K562 (cell line): ENCODE data around the gene C1orf122. TPM values are rescaled to one million over a fixed set of nuclear protein-coding genes. Genes with fewer than 3 reads are reported as not detected.

Source experiments
- BHLHE40 ChIP-seq: IDR thresholded peaks from 2 replicates; pipeline ENCODE4 v1.6.1; 2011; ENCODE audit warnings: low read length, improper control_type of control experiment
- CXXC5 ChIP-seq: fragments of 250-450 bp; sonication (Bioruptor Pico); IDR thresholded peaks from 2 replicates; pipeline ENCODE4 v1.8.0; 2022; ENCODE audit warnings: inconsistent platforms, mild to moderate bottlenecking, moderate library complexity
- ELF4 ChIP-seq: fragments of 450-650 bp; formaldehyde crosslinking; IDR thresholded peaks from 2 replicates; pipeline ENCODE4 v1.4.0; 2022; ENCODE audit warnings: missing genetic modification characterization
- ERF ChIP-seq: fragments of 450-650 bp; formaldehyde crosslinking; IDR thresholded peaks from 2 replicates; pipeline ENCODE4 v1.4.0; 2020; ENCODE audit warnings: mild to moderate bottlenecking, mixed read lengths
- ETV1 ChIP-seq: fragments of 450-650 bp; conservative IDR thresholded peaks from 2 replicates; pipeline ENCODE4 v1.6.1; 2016; ENCODE audit warnings: missing genetic modification characterization, control low read depth, low read depth, missing compliant biosample characterization
- HOMEZ ChIP-seq: fragments of 250-450 bp; sonication (Bioruptor Pico); IDR thresholded peaks from 2 replicates; pipeline ENCODE4 v1.4.0; 2020; ENCODE audit warnings: mild to moderate bottlenecking, moderate library complexity
- HSF4 ChIP-seq: fragments of 250-450 bp; sonication (Bioruptor Pico); IDR thresholded peaks from 2 replicates; pipeline ENCODE4 v2.1.2; 2022; ENCODE audit warnings: mild to moderate bottlenecking, moderate library complexity, borderline replicate concordance
- JUN ChIP-seq, 2 experiments: sonication (generic) in 1 of 2; formaldehyde crosslinking in 1 of 2; IDR thresholded peaks; 2 replicates each; pipeline versions ENCODE4 v1.6.1 to v1.8.0; 2012 to 2022; ENCODE audit warnings: borderline replicate concordance in 2 of 2, mild to moderate bottlenecking in 2 of 2, improper control_type of control experiment in 1 of 2, low read depth in 1 of 2, low read length in 1 of 2, missing genetic modification reagents in 1 of 2
- KDM5B ChIP-seq: fragments of 200-600 bp; sonication (generic); IDR thresholded peaks from 2 replicates; pipeline ENCODE4 v1.6.1; 2012; ENCODE audit warnings: low read depth, mild to moderate bottlenecking, moderate library complexity, low read length, control low read depth, inconsistent platforms; ENCODE audit not compliant: insufficient replicate concordance
- PTRF ChIP-seq: fragments of 450-650 bp; IDR thresholded peaks from 2 replicates; pipeline ENCODE4 v1.6.1; 2016; ENCODE audit warnings: mild to moderate bottlenecking, missing genetic modification characterization, missing compliant biosample characterization
- SOX6 ChIP-seq: fragments of 450-650 bp; IDR thresholded peaks from 2 replicates; pipeline ENCODE4 v1.6.1; 2014; ENCODE audit warnings: mild to moderate bottlenecking
- SP2 ChIP-seq: IDR thresholded peaks from 2 replicates; pipeline ENCODE4 v1.6.1; 2011; ENCODE audit warnings: mild to moderate bottlenecking, low read depth, low read length, moderate library complexity; ENCODE audit not compliant: poor library complexity, severe bottlenecking; ENCODE audit errors: extremely low read depth
- TAF9B ChIP-seq: fragments of 450-650 bp; IDR thresholded peaks from 2 replicates; pipeline ENCODE4 v1.6.1; 2018; ENCODE audit warnings: mild to moderate bottlenecking; ENCODE audit not compliant: partially characterized antibody
- TFAM ChIP-seq: fragments of 250-450 bp; sonication (Bioruptor Pico); conservative IDR thresholded peaks from 2 replicates; pipeline ENCODE4 v1.5.0; 2021; ENCODE audit warnings: mild to moderate bottlenecking, moderate library complexity
- TFAP4 ChIP-seq: sonication (generic); formaldehyde crosslinking; IDR thresholded peaks from 2 replicates; pipeline ENCODE4 v1.8.0; 2022; ENCODE audit warnings: missing genetic modification reagents, mild to moderate bottlenecking, moderate library complexity, borderline replicate concordance
- TGIF2 ChIP-seq: sonication (generic); formaldehyde crosslinking; IDR thresholded peaks from 2 replicates; pipeline ENCODE4 v1.8.1; 2022; ENCODE audit warnings: mild to moderate bottlenecking, missing genetic modification reagents, moderate library complexity
- TRIM24 ChIP-seq, 2 experiments: fragments of 450-650 bp; IDR thresholded peaks; 2 replicates each; pipeline ENCODE4 v1.6.1; 2016
- ZFP91 ChIP-seq: sonication (generic); formaldehyde crosslinking; IDR thresholded peaks from 2 replicates; pipeline ENCODE4 v1.8.0; 2022; ENCODE audit warnings: mild to moderate bottlenecking, missing genetic modification reagents
- ZNF583 ChIP-seq: fragments of 250-450 bp; sonication (Bioruptor Pico); IDR thresholded peaks from 2 replicates; pipeline ENCODE4 v1.4.0; 2020
- polyA plus RNA-seq, 8 experiments: library from polyadenylated mRNA; depleted of rRNA in 4 of 8; stranded (reverse) in 5 of 8; unstranded in 3 of 8; fragments of >200 nt; fragmentation: Nextera tagmentation in 2 of 8; fragmentation: Illumina TruSeq in 1 of 8; extraction: Ambion mirVana in 2 of 8; extraction: Trizol in 1 of 8; gene quantifications; 2 replicates each; pipeline versions ENCODE4 v1.2.1 to v1.2.3, GENCODE V29; 2011 to 2014; ENCODE audit warnings: inconsistent platforms in 1 of 8, missing spikeins in 1 of 8
- total RNA-seq, 7 experiments: library from RNA; depleted of rRNA in 6 of 7; stranded (reverse); fragments of >200 nt in 6 of 7; fragmentation: Illumina TruSeq in 2 of 7; extraction: Trizol in 2 of 7; gene quantifications; 2 replicates each; pipeline versions ENCODE4 v1.2.1 to v1.2.3, GENCODE V29; 2011 to 2021; ENCODE audit warnings: low replicate concordance in 1 of 7
- TF ChIP-seq, protein P1 (sequence below): fragments of 200-800 bp; sonication (Bioruptor generic); IDR thresholded peaks from 2 replicates; pipeline ENCODE4 v1.6.1; 2017; ENCODE audit warnings: missing genetic modification characterization, missing compliant biosample characterization

C1orf122 gene
- total and polyA plus RNA-seq, 9 of the 15 experiments (the other 6 are each of a cell fraction or from before 2014, with no cell fraction given) = 3.6 to 70.9 (median 17.3) TPM

GRCh38 chr1:37807555-37808368 lies at the start of gene C1orf122, which contains the start of gene YRDC (continued):
- TF ChIP-seq TFAP4 (peak; percentile 13; the same call in 1 of the 2 replicates), TRIM24 (IDR thresholded peaks at IDR 0.05) (0 out of 4 replicates have a peak, but pooled peaks of 1 of the 2 experiments have one; percentile 26), SOX6 (no peak), KDM5B (peak; percentile 83), ZFP91 (peak; percentile 98), ZNF583 (CRISPR knock-in tag) (no peak), SP2 (no peak), TFAM (CRISPR knock-in tag) (no peak), BHLHE40 (no peak), HOMEZ (no peak), ETV1 (tag) (peak; percentile 76), HSF4 (CRISPR knock-in tag) (no peak), CXXC5 (CRISPR knock-in tag) (peak; percentile 70), PTRF (tag) (no peak), ELF4 (CRISPR knock-in tag) (0 out of 2 replicates have a peak, but pooled peaks have one; percentile 43), TAF9B (no peak), JUN (IDR thresholded peaks at IDR 0.05; ENCODE audit: borderline replicate concordance, low read depth, low read length) (no peak), JUN (CRISPR knock-in tag; IDR thresholded peaks at IDR 0.05; ENCODE audit: borderline replicate concordance) (no peak), ERF (CRISPR knock-in tag) (0 out of 2 replicates have a peak, but pooled peaks have one; percentile 44), TGIF2 (CRISPR knock-in tag) (no peak)
- TF ChIP-seq, protein P1, sequence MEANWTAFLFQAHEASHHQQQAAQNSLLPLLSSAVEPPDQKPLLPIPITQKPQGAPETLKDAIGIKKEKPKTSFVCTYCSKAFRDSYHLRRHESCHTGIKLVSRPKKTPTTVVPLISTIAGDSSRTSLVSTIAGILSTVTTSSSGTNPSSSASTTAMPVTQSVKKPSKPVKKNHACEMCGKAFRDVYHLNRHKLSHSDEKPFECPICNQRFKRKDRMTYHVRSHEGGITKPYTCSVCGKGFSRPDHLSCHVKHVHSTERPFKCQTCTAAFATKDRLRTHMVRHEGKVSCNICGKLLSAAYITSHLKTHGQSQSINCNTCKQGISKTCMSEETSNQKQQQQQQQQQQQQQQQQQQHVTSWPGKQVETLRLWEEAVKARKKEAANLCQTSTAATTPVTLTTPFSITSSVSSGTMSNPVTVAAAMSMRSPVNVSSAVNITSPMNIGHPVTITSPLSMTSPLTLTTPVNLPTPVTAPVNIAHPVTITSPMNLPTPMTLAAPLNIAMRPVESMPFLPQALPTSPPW (CRISPR knock-in tag) = peak; percentile 90; the same call in 1 of the 2 replicates
